Stimulated activated CD4-positive, alpha-beta T cell treated with anti-CD3 and anti-CD28 coated beads, Interleukin-4, amount 100 ng/mL, for 4 hours (primary cell): ENCODE measurements around the gene GNAZ.
"Not testable (repeated sequence)": the region's sequence is repeated elsewhere in the genome, so short reads cannot be mapped to it uniquely, and the experiment has no call there.

Source experiments
- DNase-seq, 2 experiments: peaks; one replicate each; pipeline ENCODE4 v3.0.0-alpha.2; 2020

GNAZ gene

GRCh38 chr22:23045461-23045860, 24.9 kb upstream of the GNAZ start:
- no peak for DNase-seq

DNA sequence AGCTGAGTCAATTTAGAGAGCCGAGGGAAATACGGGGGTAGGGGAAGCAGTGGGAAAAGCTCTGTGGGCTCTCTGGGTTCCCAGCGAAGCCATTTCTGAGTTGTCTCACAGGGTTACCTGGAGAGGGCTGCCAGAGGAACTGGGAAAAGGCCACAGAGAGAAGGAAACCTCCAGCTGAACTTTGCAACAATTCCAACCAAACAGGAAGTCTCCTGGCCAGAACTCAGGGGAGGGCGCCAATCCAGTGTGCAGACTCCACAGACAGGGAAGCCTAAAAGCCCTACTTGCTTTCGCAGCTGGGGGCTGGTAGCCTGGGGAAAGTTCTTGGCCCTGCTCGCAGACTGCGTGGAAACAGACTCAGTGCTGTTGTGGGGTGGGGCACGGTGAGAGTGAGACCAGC, 23.1 kb upstream of the GNAZ start:
- no peak for DNase-seq

DNA sequence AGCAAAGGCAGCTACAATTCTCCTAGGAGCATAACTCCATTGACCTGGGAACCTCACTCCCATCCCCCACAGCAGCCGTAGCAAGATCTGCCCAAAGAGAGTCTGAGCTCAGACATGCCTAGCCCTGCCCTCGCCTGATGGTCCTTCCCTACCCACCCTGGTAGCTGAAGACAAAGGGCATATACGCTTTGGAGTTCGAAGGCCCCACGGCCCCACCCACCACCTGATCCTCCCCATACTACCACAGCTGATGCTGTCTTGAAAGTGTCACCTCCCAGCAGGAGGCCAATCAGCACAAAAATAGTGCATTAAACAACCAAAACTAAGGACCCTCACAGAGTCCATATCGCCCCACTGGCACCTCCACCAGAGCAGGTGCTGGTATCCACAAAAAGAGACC, 22.6 kb upstream of the GNAZ start:
- no peak for DNase-seq

- DNase-seq: not testable (repeated sequence)
Observed at GRCh38 chr22:23050546-23050945, 19.8 kb upstream of the GNAZ start.

GRCh38 chr22:23053051-23053707, 17.1 kb upstream of the GNAZ start:
- no peak for DNase-seq

- DNase-seq: no peak
Observed at GRCh38 chr22:23053912-23054530, 16.3 kb upstream of the GNAZ start.

GRCh38 chr22:23054531-23055257, 15.6 kb upstream of the GNAZ start:
- no peak for DNase-seq

- no peak for DNase-seq
Observed at GRCh38 chr22:23055449-23056179, 14.7 kb upstream of the GNAZ start.

GRCh38 chr22:23057331-23057730, 13.0 kb upstream of the GNAZ start:
- no peak for DNase-seq

- DNase-seq: no peak
Observed at GRCh38 chr22:23058063-23058462, 12.3 kb upstream of the GNAZ start.

DNA sequence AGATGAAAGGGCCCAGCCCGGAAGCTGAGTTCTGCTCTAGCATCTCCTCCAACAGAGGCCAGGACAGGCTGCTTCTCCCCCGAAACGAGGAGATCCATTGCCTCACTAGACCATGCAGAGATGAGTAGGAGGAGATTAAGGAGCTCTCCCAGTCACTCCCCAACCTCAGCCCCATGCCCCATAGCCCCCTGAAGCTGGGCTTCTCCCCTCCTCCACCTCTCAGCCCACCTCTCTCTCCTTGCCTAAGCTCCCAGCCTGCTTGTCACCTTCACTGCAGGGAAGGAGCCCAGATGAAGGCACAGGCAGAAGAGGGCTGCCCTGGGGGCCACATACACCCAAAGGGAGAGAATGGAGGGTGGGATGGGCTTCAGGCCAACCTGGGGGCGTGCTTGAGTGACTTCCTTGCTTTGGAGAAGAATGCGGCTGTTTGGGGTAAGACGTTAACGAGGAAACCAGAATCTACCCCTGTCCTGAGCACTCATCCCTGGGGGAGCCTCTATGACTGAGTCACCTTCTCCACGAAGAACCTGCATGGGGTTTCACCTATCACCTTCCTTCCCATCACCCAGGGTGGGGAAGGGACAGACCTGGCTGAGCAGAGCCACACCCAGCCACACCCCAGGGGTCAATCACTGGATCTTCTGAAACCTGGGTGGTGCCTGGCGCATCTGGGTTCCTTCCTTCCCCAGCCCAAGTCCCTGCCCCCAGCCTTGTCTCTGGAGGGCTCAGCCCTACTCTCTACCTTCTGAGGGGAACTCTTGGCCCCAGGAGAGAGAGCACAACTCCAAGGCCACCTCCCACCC, 11.6 kb upstream of the GNAZ start:
- no peak for DNase-seq

GRCh38 chr22:23059284-23059948, 10.9 kb upstream of the GNAZ start:
- no peak for DNase-seq

DNA sequence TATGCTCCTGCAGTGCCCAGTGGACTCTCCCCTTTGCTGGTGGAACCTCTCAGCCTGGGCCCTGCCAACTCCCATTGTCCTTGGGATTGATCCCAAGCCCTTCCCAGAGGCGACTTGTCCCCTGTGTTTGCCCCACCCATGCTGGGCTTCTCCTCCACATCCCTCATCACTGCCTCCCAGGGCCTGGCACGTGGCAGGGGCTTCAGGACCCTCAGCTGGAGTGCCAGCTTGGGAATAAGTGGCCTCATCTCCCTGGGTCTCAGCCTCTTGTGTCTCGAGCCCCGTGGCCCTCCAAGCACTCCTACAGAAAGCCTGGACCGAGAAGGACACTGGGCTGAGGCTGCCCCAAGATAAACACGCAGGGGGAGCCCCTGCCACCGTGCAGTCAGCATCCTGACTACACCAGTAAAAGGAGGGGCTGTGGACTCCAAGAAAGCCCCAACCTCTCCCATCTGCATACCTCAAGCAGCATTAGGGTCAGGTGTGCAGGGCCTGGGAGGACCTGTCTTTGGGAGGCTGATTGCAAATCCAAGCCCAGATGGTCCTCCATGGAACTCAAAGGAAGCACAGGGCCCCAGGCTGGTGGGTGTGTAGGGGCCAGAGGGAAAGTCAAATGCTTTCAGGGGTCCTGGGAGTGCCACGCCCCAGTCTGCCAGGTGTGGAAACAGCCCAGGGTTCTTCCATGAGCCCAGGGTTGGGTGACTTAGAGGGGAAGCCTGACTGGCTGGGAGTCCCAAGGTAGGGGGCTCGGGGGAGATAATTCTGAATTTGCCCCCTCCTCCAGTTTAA, 9.5 kb upstream of the GNAZ start:
- DNase-seq: no peak

DNA sequence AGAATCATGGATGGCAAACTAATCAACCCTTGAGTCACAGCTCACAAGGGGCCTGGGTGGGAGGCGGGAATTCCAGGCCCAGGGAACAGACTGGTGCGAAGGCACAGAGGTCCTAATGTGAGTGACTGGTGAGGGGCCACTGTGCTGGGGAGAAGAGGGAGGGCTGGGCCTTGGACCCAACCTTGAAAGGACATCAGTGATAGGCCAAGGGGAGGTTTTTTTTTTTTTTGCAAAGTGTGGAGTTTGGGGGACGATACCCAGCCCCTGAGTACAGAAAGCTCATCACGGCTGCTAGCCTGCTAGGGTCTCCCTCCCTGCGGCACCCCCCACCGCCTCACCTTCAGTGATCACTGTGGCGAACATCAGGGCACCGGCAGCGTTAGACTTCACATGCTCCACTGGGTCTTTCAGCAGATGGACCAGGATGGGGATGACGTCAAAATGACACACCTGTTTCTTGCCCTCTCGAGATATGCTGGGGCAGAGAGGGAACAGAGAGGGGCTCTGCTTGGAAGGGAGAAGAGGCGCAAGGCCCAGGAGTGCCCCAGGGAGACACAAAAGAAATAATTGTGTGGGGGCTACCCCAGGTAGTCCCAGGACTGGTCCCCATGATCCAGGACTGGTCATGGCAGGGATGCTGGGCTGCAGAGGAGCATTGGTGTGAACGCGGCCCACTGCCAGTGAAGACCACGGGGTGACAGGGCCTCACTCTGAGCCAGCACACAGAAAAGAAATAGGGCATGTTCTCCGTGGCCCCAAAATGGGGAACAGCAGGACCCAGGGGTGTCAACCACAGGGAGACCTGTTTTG, 8.6 kb upstream of the GNAZ start:
- no peak for DNase-seq

GRCh38 chr22:23062616-23063538, 7.4 kb upstream of the GNAZ start:
- no peak for DNase-seq

- no peak for DNase-seq
Observed at GRCh38 chr22:23063539-23064380, 6.6 kb upstream of the GNAZ start.

DNA sequence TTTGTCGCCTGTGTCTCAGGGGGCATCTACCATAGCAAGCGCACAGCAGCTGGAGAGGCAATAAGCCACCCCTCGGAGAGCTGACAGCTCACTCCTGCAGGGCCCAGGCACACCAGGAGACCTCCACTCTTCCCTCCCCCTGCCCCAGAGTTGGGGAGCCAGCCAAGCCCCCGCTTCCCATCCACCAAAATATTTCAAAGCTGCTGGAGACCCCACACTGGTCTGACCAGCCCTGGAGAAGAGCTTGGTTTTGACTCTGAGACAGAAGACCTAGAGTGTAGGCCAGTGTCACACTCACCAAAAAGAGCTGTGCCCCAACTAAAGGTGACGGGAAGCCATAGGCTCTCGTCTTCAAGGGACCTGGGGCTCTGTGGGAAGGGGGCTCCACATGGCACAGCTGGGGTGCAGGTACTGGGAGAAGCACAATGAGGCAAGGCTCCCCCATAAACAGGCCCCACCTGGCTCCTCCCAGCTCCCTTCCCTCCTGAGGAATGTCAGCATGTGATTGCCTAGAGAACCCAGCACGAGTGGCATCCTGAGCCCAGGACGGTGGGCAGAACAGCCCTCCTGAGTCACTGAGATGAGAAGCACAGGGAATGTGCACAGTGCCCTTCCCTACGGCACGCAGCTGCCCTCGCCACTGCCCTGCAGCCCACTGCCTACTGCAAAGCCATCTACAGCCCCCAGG, 5.8 kb upstream of the GNAZ start:
- no peak for DNase-seq

- DNase-seq: no peak
Observed at GRCh38 chr22:23065069-23065451, 5.3 kb upstream of the GNAZ start.
